HepG2 (cell line): Measurements from ENCODE around the gene CYSTM1. TPM values are rescaled to one million over a fixed set of nuclear protein-coding genes. Genes with fewer than 3 reads are reported as not detected.

ENCODE experiments used
- SNAPC4 ChIP-seq: sonication (generic); formaldehyde crosslinking; IDR thresholded peaks from 2 replicates; pipeline ENCODE4 v1.4.0; 2020; ENCODE audit warnings: mild to moderate bottlenecking, missing genetic modification reagents
- ZNF225 ChIP-seq: sonication (generic); formaldehyde crosslinking; IDR thresholded peaks from 2 replicates; pipeline ENCODE4 v1.4.0; 2020; ENCODE audit warnings: mild to moderate bottlenecking, missing genetic modification reagents
- ZNF337 ChIP-seq: sonication (generic); formaldehyde crosslinking; IDR thresholded peaks from 2 replicates; pipeline ENCODE4 v1.5.1; 2020; ENCODE audit warnings: missing genetic modification reagents, low read depth, mild to moderate bottlenecking, borderline replicate concordance
- ZNF414 ChIP-seq: sonication (generic); formaldehyde crosslinking; IDR thresholded peaks from 2 replicates; pipeline ENCODE4 v1.5.0; 2020; ENCODE audit warnings: missing genetic modification reagents
- polyA plus RNA-seq, 8 experiments: library from polyadenylated mRNA; depleted of rRNA in 3 of 8; stranded (reverse) in 7 of 8; unstranded in 1 of 8; fragments of >200 nt; fragmentation: Illumina TruSeq in 4 of 8; extraction: Trizol in 4 of 8; gene quantifications; 2 replicates each; pipeline versions ENCODE4 v1.2.1 to v1.2.3, GENCODE V29; 2011 to 2016; ENCODE audit warnings: low read depth in 4 of 8, missing spikeins in 1 of 8, mixed read lengths in 1 of 8; ENCODE audit not compliant: insufficient read depth in 1 of 8
- total RNA-seq, 5 experiments: library from RNA; depleted of rRNA; stranded (reverse); fragments of >200 nt; fragmentation: Illumina TruSeq; extraction: Trizol; gene quantifications; 2 replicates each; pipeline ENCODE4 v1.2.3, GENCODE V29; 2016; ENCODE audit warnings: low read depth in 1 of 5
- TF ChIP-seq, protein P1 (sequence below): sonication (generic); formaldehyde crosslinking; IDR thresholded peaks from 2 replicates; pipeline ENCODE4 v1.5.1; 2020; ENCODE audit warnings: mild to moderate bottlenecking, missing genetic modification reagents, moderate library complexity
- TF ChIP-seq, protein P2 (sequence below): sonication (generic); formaldehyde crosslinking; IDR thresholded peaks from 2 replicates; pipeline ENCODE4 v1.8.1; 2023; ENCODE audit warnings: mild to moderate bottlenecking, inconsistent platforms, moderate library complexity, missing genetic modification reagents, borderline replicate concordance
- TF ChIP-seq, protein P3 (sequence below): sonication (generic); formaldehyde crosslinking; conservative IDR thresholded peaks from 2 replicates; pipeline ENCODE4 v1.8.1; 2023; ENCODE audit warnings: missing genetic modification reagents

Gene CYSTM1
- total and polyA plus RNA-seq, 2 of the 13 experiments (the other 11 are each of a cell fraction or from before 2014, with no cell fraction given): 40.0 to 73.4 TPM

DNA sequence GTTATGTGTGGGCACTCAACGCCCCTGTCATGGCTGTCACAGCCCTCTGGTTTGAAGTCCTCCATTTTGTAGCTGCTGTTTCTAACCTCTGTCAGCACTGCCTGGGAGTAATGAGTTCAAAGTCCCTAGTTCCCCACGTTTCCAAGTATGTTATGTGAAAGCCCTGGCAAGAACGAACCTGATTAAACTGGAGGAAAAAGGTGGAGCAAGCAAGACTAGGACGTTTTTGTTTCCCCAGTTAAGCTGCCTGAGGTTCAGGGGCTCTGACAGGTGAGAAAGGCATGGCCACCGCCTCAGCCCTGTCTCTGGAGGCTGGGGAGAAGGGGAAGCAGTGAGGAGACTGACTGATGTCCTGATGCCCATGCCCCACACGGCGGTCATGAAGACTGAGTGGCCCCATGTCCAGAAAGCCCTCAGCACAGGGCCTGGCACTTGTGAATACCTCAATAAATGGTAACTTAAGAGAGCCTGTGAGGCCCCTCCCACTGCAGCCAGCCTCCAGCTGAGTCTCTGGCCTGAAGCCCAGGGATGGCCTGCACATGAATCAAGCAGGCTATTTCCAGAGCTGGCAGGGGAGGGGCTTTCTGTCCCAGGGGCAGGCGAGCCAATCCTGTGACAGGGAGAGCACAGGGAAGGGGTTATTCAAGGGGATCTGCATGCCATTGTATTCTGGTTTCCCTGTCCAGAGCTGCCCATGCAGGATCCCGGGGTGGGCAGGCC lies 66.2 kb downstream of the CYSTM1 start (continued):
- TF ChIP-seq, protein P1, sequence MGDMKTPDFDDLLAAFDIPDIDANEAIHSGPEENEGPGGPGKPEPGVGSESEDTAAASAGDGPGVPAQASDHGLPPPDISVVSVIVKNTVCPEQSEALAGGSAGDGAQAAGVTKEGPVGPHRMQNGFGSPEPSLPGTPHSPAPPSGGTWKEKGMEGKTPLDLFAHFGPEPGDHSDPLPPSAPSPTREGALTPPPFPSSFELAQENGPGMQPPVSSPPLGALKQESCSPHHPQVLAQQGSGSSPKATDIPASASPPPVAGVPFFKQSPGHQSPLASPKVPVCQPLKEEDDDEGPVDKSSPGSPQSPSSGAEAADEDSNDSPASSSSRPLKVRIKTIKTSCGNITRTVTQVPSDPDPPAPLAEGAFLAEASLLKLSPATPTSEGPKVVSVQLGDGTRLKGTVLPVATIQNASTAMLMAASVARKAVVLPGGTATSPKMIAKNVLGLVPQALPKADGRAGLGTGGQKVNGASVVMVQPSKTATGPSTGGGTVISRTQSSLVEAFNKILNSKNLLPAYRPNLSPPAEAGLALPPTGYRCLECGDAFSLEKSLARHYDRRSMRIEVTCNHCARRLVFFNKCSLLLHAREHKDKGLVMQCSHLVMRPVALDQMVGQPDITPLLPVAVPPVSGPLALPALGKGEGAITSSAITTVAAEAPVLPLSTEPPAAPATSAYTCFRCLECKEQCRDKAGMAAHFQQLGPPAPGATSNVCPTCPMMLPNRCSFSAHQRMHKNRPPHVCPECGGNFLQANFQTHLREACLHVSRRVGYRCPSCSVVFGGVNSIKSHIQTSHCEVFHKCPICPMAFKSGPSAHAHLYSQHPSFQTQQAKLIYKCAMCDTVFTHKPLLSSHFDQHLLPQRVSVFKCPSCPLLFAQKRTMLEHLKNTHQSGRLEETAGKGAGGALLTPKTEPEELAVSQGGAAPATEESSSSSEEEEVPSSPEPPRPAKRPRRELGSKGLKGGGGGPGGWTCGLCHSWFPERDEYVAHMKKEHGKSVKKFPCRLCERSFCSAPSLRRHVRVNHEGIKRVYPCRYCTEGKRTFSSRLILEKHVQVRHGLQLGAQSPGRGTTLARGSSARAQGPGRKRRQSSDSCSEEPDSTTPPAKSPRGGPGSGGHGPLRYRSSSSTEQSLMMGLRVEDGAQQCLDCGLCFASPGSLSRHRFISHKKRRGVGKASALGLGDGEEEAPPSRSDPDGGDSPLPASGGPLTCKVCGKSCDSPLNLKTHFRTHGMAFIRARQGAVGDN: peak; percentile 76
- TF ChIP-seq, protein P2, sequence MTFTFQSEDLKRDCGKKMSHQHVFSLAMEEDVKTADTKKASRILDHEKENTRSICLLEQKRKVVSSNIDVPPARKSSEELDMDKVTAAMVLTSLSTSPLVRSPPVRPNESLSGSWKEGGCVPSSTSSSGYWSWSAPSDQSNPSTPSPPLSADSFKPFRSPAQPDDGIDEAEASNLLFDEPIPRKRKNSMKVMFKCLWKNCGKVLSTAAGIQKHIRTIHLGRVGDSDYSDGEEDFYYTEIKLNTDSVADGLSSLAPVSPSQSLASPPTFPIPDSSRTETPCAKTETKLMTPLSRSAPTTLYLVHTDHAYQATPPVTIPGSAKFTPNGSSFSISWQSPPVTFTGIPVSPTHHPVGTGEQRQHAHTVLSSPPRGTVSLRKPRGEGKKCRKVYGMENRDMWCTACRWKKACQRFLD: no peak
- TF ChIP-seq ZNF414 (CRISPR knock-in tag): no peak
- no peak for TF ChIP-seq SNAPC4 (CRISPR knock-in tag)
- TF ChIP-seq ZNF225 (CRISPR knock-in tag): 0 out of 2 replicates have a peak, but pooled peaks have one; percentile 34
- no peak for TF ChIP-seq ZNF337 (CRISPR knock-in tag)
- TF ChIP-seq, protein P3, sequence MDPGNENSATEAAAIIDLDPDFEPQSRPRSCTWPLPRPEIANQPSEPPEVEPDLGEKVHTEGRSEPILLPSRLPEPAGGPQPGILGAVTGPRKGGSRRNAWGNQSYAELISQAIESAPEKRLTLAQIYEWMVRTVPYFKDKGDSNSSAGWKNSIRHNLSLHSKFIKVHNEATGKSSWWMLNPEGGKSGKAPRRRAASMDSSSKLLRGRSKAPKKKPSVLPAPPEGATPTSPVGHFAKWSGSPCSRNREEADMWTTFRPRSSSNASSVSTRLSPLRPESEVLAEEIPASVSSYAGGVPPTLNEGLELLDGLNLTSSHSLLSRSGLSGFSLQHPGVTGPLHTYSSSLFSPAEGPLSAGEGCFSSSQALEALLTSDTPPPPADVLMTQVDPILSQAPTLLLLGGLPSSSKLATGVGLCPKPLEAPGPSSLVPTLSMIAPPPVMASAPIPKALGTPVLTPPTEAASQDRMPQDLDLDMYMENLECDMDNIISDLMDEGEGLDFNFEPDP: no peak
